HCT116 (cell line): ENCODE results near the gene CWF19L1. TPM values are rescaled to one million over a fixed set of nuclear protein-coding genes. Genes with fewer than 3 reads are reported as not detected.

Experiments used
- ATAC-seq: fragments of 200-7000 bp; cut with Tn5 transposase; 2 replicates; pipeline ENCODE4 v1.9.1; 2020; ENCODE audit warnings: mild to moderate bottlenecking, moderate library complexity
- BruUV-seq: library from RNA; stranded (reverse); fragments of 400-500 nt; replicated peaks from 2 replicates; lab custom pipeline; 2021; lab: Mats Ljungman, UMichigan
- CTCF ChIA-PET: fragments of 300-600 bp; sonication (Branson Sonifier 250); formaldehyde crosslinking; loops from one replicate; lab custom pipeline; 2021; ENCODE audit warnings: antibody characterized with exemption; lab: Charles Lee
- POLR2A ChIA-PET: fragments of 300-600, 350-600 bp; sonication (Branson Sonifier 250); formaldehyde crosslinking; loops from one replicate; lab custom pipeline; 2021; ENCODE audit warnings: antibody characterized with exemption; lab: Charles Lee
- RAD21 ChIA-PET, 2 experiments: fragments of 300-600 bp; sonication (Branson Sonifier 250); formaldehyde crosslinking; loops; one replicate each; lab custom pipeline; 2023; ENCODE audit warnings: low total read pairs in 2 of 2; ENCODE audit not compliant: uncharacterized antibody in 2 of 2, unreplicated experiment in 2 of 2, low non-redundant PET in 1 of 2; lab: Charles Lee
- DNase-seq: peaks from one replicate; pipeline ENCODE4 v3.0.0-alpha.2; 2010; ENCODE audit warnings: low read depth, low spot score
- H2AFZ ChIP-seq: fragments of 200-600 bp; shearing (Covaris generic), sonication (generic); 2 replicates; pipeline ENCODE4 v1.6.1; 2017; ENCODE audit warnings: low read depth, mixed run types, mixed read lengths, antibody characterized with exemption, low read length; ENCODE audit not compliant: poor library complexity, severe bottlenecking
- H3K27ac ChIP-seq: 2 replicates; pipeline ENCODE4 v1.5.1; 2012; ENCODE audit warnings: low read depth, low read length
- H3K27me3 ChIP-seq: fragments of 200-600 bp; sonication (generic); 2 replicates; pipeline ENCODE4 v1.6.1; 2016; ENCODE audit warnings: mixed run types, low read length, mixed read lengths; ENCODE audit not compliant: insufficient read depth
- H3K36me3 ChIP-seq, 2 experiments: fragments of 200-500 bp in 1 of 2; fragments of 200-600 bp in 1 of 2; sonication (Bioruptor generic) in 1 of 2; sonication (generic) in 1 of 2; 2 replicates each; pipeline versions ENCODE4 v1.5.1 to v1.6.1; 2014 to 2016; ENCODE audit warnings: low read length in 2 of 2, inconsistent platforms in 1 of 2, mixed read lengths in 1 of 2, mixed run types in 1 of 2; ENCODE audit not compliant: insufficient read depth in 2 of 2, control insufficient read depth in 1 of 2
- H3K4me1 ChIP-seq, 2 experiments: fragments of 200-600 bp in 1 of 2; sonication (generic) in 1 of 2; 2 replicates each; pipeline versions ENCODE4 v1.5.1 to v1.6.1; 2012 to 2017; ENCODE audit warnings: low read length in 2 of 2, inconsistent platforms in 1 of 2, mild to moderate bottlenecking in 1 of 2, mixed read lengths in 1 of 2, mixed run types in 1 of 2, moderate library complexity in 1 of 2; ENCODE audit not compliant: insufficient read depth in 2 of 2, control insufficient read depth in 1 of 2
- H3K4me2 ChIP-seq: fragments of 200-600 bp; sonication (generic); 2 replicates; pipeline ENCODE4 v1.6.1; 2017; ENCODE audit warnings: mixed run types, low read length, mixed read lengths
- H3K4me3 ChIP-seq, 2 experiments: fragments of 200-600 bp in 1 of 2; sonication (generic) in 1 of 2; replicated peaks in 1 of 2; 2 replicates each; pipeline ENCODE4 v1.5.1; 2011 to 2016; ENCODE audit warnings: low read length in 2 of 2, control low read depth in 1 of 2, low read depth in 1 of 2, mild to moderate bottlenecking in 1 of 2, mixed read lengths in 1 of 2, mixed run types in 1 of 2
- H3K79me2 ChIP-seq: fragments of 200-600 bp; sonication (generic); 2 replicates; pipeline ENCODE4 v1.6.1; 2017; ENCODE audit warnings: mild to moderate bottlenecking, mixed run types, low read length, moderate library complexity, mixed read lengths; ENCODE audit not compliant: insufficient read depth
- H3K9ac ChIP-seq: fragments of 200-600 bp; sonication (generic); 2 replicates; pipeline ENCODE4 v1.6.1; 2016; ENCODE audit warnings: low read length, mixed read lengths
- H3K9me2 ChIP-seq: fragments of 200-600 bp; sonication (generic), shearing (Covaris generic); 2 replicates; pipeline ENCODE4 v1.6.1; 2017; ENCODE audit warnings: mixed run types, mild to moderate bottlenecking, moderate library complexity; ENCODE audit not compliant: insufficient read depth
- H3K9me3 ChIP-seq, 2 experiments: fragments of 200-500 bp in 1 of 2; fragments of 200-600 bp in 1 of 2; sonication (Bioruptor generic) in 1 of 2; sonication (generic) in 1 of 2; 2 replicates each; pipeline ENCODE4 v1.6.1; 2014 to 2017; ENCODE audit warnings: low read length in 2 of 2, mixed read lengths in 2 of 2, inconsistent platforms in 1 of 2, low read depth in 1 of 2, mild to moderate bottlenecking in 1 of 2, mixed run types in 1 of 2, moderate library complexity in 1 of 2; ENCODE audit not compliant: control insufficient read depth in 1 of 2, insufficient read depth in 1 of 2
- H4K20me1 ChIP-seq: fragments of 200-600 bp; sonication (generic), shearing (Covaris generic); 2 replicates; pipeline ENCODE4 v1.6.1; 2017; ENCODE audit warnings: mixed run types, mild to moderate bottlenecking, moderate library complexity; ENCODE audit not compliant: insufficient read depth
- CBX3 ChIP-seq: IDR thresholded peaks from 2 replicates; pipeline ENCODE4 v1.6.1; 2012; ENCODE audit warnings: low read depth
- ELF1 ChIP-seq: IDR thresholded peaks from 2 replicates; pipeline ENCODE4 v1.6.1; 2012; ENCODE audit warnings: low read depth, borderline replicate concordance
- JUND ChIP-seq: IDR thresholded peaks from 2 replicates; pipeline ENCODE4 v1.6.1; 2012
- POLR2AphosphoS5 ChIP-seq: IDR thresholded peaks from 2 replicates; pipeline ENCODE4 v1.6.1; 2011; ENCODE audit warnings: mild to moderate bottlenecking, low read depth, low read length, moderate library complexity
- SIN3A ChIP-seq: IDR thresholded peaks from 2 replicates; pipeline ENCODE4 v1.6.1; 2012; ENCODE audit warnings: low read depth
- SRF ChIP-seq: IDR thresholded peaks from 2 replicates; pipeline ENCODE4 v1.6.1; 2012; ENCODE audit warnings: low read depth
- TCF7L2 ChIP-seq: IDR thresholded peaks from 2 replicates; pipeline ENCODE4 v1.7.0; 2011; ENCODE audit warnings: borderline replicate concordance, inconsistent platforms; ENCODE audit not compliant: insufficient read depth, insufficient read length; ENCODE audit errors: extremely low read depth
- YY1 ChIP-seq: IDR thresholded peaks from 2 replicates; pipeline ENCODE4 v1.6.1; 2011; ENCODE audit warnings: low read length, low read depth, moderate library complexity, mild to moderate bottlenecking; ENCODE audit not compliant: insufficient replicate concordance; ENCODE audit errors: extremely low read depth
- ZFX ChIP-seq: fragments of 450-650 bp; IDR thresholded peaks from 2 replicates; pipeline ENCODE4 v1.6.1; 2017
- ZNF274 ChIP-seq: fragments of 200-500 bp; sonication (Bioruptor generic); IDR thresholded peaks from 2 replicates; pipeline ENCODE4 v1.6.1; 2014; ENCODE audit warnings: mild to moderate bottlenecking, low read depth, low read length, inconsistent platforms
- intact Hi-C: fragments of 100-400 bp; cut with micrococcal nuclease; formaldehyde crosslinking; loops from 2 replicates; pipeline ENCODE4 v1.10.0; 2022
- total RNA-seq: library from RNA; stranded (reverse); gene quantifications from one replicate; pipeline ENCODE4 v1.2.1, GENCODE V29; 2021; ENCODE audit not compliant: unreplicated experiment
- TF ChIP-seq, protein P1 (sequence below): IDR thresholded peaks from 2 replicates; pipeline ENCODE4 v1.6.1; 2012; ENCODE audit warnings: low read depth

Gene CWF19L1
- total RNA-seq, 1 experiment from 2014 or later: 41.7 TPM

DNA sequence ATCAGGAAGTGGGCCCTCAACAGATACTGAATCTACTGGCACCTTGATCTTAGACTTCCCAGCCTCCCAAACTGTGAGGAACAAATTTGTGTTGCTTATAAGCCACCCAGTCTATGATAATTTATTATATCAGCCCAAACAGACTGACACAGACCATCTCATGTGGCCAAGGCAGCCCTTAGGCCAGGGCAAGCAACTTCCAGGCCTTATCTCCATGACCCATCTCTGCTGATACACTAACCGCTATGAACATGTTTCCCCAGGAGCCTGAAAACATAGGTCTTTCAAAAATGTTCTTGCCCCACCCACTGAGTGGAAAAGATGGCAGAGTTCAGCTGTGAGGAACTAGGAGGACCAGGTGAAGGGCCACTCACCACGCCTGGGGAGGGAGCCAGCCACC is 22.2 kb upstream of the CWF19L1 start:
- Histone ChIP-seq H3K36me3 (no peaks in the 10 kb centered on the region), H2AFZ (no peak overlapping the region), H3K27me3 (peaks cover 7% of the 10 kb centered on the region; the same call in 1 of the 2 replicates), H3K79me2 (peaks cover 17% of the 10 kb centered on the region), H3K9me3 (no peaks in the 10 kb centered on the region), H4K20me1 (no peaks in the 10 kb centered on the region), H3K27ac (no peak overlapping the region), H3K4me2 (no peak overlapping the region), H3K9me2 (no peaks in the 10 kb centered on the region), H3K4me1 (peaks cover 13 to 18% of the 10 kb centered on the region in 2 experiments; a peak in 3 of 4 replicates), H3K9ac (no peak overlapping the region), H3K4me3 (no peak overlapping the region)
- DNase-seq (no peak), ATAC-seq (no peak)
- no TSS peak for BruUV-seq
- POLR2A ChIA-PET: no interaction called here
- CTCF ChIA-PET: no interaction called here
- RAD21 ChIA-PET: no interaction called here
- TF ChIP-seq ZNF274 (no peak), JUND (no peak), ZFX (no peak), YY1 (no peak), TCF7L2 (no peak), SRF (no peak), SIN3A (no peak), POLR2AphosphoS5 (no peak), ELF1 (no peak), CBX3 (no peak)
- TF ChIP-seq, protein P1, sequence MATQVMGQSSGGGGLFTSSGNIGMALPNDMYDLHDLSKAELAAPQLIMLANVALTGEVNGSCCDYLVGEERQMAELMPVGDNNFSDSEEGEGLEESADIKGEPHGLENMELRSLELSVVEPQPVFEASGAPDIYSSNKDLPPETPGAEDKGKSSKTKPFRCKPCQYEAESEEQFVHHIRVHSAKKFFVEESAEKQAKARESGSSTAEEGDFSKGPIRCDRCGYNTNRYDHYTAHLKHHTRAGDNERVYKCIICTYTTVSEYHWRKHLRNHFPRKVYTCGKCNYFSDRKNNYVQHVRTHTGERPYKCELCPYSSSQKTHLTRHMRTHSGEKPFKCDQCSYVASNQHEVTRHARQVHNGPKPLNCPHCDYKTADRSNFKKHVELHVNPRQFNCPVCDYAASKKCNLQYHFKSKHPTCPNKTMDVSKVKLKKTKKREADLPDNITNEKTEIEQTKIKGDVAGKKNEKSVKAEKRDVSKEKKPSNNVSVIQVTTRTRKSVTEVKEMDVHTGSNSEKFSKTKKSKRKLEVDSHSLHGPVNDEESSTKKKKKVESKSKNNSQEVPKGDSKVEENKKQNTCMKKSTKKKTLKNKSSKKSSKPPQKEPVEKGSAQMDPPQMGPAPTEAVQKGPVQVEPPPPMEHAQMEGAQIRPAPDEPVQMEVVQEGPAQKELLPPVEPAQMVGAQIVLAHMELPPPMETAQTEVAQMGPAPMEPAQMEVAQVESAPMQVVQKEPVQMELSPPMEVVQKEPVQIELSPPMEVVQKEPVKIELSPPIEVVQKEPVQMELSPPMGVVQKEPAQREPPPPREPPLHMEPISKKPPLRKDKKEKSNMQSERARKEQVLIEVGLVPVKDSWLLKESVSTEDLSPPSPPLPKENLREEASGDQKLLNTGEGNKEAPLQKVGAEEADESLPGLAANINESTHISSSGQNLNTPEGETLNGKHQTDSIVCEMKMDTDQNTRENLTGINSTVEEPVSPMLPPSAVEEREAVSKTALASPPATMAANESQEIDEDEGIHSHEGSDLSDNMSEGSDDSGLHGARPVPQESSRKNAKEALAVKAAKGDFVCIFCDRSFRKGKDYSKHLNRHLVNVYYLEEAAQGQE: no peak
- intact Hi-C loops: no loop called here
